Duodenal mucosa (tissue), 2 donors: ENCODE measurements around the gene ZNF521.

Source experiments
- H3K27ac ChIP-seq: one replicate; pipeline ENCODE4 v1.7.0; 2013; ENCODE audit warnings: low read depth, low read length
- H3K27me3 ChIP-seq, 2 donors: one replicate each; pipeline ENCODE4 v1.7.0; 2013; ENCODE audit warnings: low read length in 2 of 2, control low read depth in 1 of 2; ENCODE audit not compliant: insufficient read depth in 2 of 2, control insufficient read depth in 1 of 2
- H3K36me3 ChIP-seq, 2 donors: one replicate each; pipeline ENCODE4 v1.7.0; 2013; ENCODE audit warnings: low read length in 2 of 2, control low read depth in 1 of 2; ENCODE audit not compliant: insufficient read depth in 2 of 2, control insufficient read depth in 1 of 2
- H3K4me1 ChIP-seq, 2 donors: one replicate each; pipeline ENCODE4 v1.7.0; 2013; ENCODE audit warnings: low read length in 2 of 2, control low read depth in 1 of 2; ENCODE audit not compliant: insufficient read depth in 2 of 2, control insufficient read depth in 1 of 2
- H3K4me3 ChIP-seq, 2 donors: one replicate each; pipeline ENCODE4 v1.7.0; 2013; ENCODE audit warnings: low read length in 2 of 2, low read depth in 1 of 2
- H3K9ac ChIP-seq, 2 donors: one replicate each; pipeline ENCODE4 v1.7.0; 2013; ENCODE audit warnings: low read length in 2 of 2, low read depth in 1 of 2
- H3K9me3 ChIP-seq, 2 donors: one replicate each; pipeline ENCODE4 v1.7.0; 2013; ENCODE audit warnings: low read length in 2 of 2, control low read depth in 1 of 2; ENCODE audit not compliant: control insufficient read depth in 1 of 2

ZNF521 gene

GRCh38 chr18:25351280-25351775 is 638 bp downstream of the ZNF521 start:
- Histone ChIP-seq H3K4me1 (peaks cover 0 to 8% of the 10 kb centered on the region in 2 donors), H3K9me3 (no peaks in the 10 kb centered on the region), H3K27ac (peak overlapping the region; percentile 20), H3K4me3 (peak overlapping the region; percentile 74 to 76), H3K9ac (no peak overlapping the region), H3K27me3 (peaks cover 25 to 67% of the 10 kb centered on the region in 2 donors), H3K36me3 (no peaks in the 10 kb centered on the region)

GRCh38 chr18:25350489-25351251 is 1.3 kb downstream of the ZNF521 start:
- Histone ChIP-seq H3K9ac (peak overlapping the region in 1 of 2 donors; percentile 14), H3K4me1 (peaks cover 0 to 8% of the 10 kb centered on the region in 2 donors), H3K27ac (no peak overlapping the region), H3K9me3 (no peaks in the 10 kb centered on the region), H3K36me3 (no peaks in the 10 kb centered on the region), H3K4me3 (peak overlapping the region; percentile 69 to 73), H3K27me3 (peaks cover 25 to 68% of the 10 kb centered on the region in 2 donors)

DNA sequence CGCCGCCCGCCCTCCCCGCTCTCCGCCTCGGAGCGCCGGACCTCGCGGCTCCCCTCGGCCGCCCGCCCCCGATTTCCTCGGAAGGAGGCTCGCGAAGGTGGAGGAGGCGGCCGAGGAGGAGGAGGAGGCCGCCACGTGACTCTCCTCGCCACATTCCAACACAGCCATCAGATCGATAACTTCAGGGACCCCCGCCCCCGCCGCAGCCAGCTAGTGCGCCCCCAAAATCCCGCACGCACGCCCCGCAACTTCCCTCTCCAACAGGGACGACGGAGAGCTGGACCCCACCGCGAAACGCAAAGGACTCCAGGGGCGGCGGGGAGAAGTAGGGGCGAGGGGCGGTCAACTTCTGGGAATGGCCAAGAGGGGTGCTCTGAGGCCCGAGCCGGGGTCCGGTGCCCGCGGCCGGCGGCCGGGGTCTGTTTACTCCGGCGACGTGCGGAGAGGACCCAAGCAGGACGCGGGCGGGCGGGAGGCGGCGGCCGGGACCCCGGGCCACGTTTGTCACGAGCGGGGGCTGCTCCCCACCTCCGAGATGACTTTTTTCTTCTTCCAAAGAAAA is 2.0 kb downstream of the ZNF521 start:
- Histone ChIP-seq H3K36me3 (no peaks in the 10 kb centered on the region), H3K4me1 (peaks cover 0 to 8% of the 10 kb centered on the region in 2 donors), H3K27me3 (peaks cover 28 to 71% of the 10 kb centered on the region in 2 donors), H3K9me3 (no peaks in the 10 kb centered on the region), H3K4me3 (peak overlapping the region; percentile 69 to 73), H3K27ac (no peak overlapping the region), H3K9ac (no peak overlapping the region)

- peak overlapping the region; percentile 18 to 24 for H3K4me3 ChIP-seq
- H3K27me3 ChIP-seq, result peaks cover 28 to 70% of the 10 kb centered on the region in 2 donors
- H3K4me1 ChIP-seq, result peaks cover 0 to 8% of the 10 kb centered on the region in 2 donors
- H3K9me3 ChIP-seq, result no peaks in the 10 kb centered on the region
- H3K9ac ChIP-seq, result no peak overlapping the region
- no peak overlapping the region for H3K27ac ChIP-seq
- H3K36me3 ChIP-seq, result no peaks in the 10 kb centered on the region
These were observed 2.6 kb downstream of the ZNF521 start for GRCh38 chr18:25349131-25349925.

- no peak overlapping the region for H3K27ac ChIP-seq
These were observed 3.4 kb downstream of the ZNF521 start for GRCh38 chr18:25348386-25349130.

GRCh38 chr18:25346561-25346960 is 5.4 kb downstream of the ZNF521 start:
- H3K27me3 ChIP-seq, result peaks cover 28 to 52% of the 10 kb centered on the region in 2 donors
- H3K36me3 ChIP-seq, result no peaks in the 10 kb centered on the region
- peaks cover 0 to 8% of the 10 kb centered on the region in 2 donors for H3K4me1 ChIP-seq
- no peak overlapping the region for H3K27ac ChIP-seq
- no peaks in the 10 kb centered on the region for H3K9me3 ChIP-seq
- no peak overlapping the region for H3K4me3 ChIP-seq
- H3K9ac ChIP-seq, result no peak overlapping the region

More at GRCh38 chr18:25348386-25349130, 3.4 kb downstream of the ZNF521 start:
- H3K9me3 ChIP-seq, result no peaks in the 10 kb centered on the region
- peaks cover 0 to 8% of the 10 kb centered on the region in 2 donors for H3K4me1 ChIP-seq
- no peak overlapping the region for H3K9ac ChIP-seq
- peaks cover 28 to 64% of the 10 kb centered on the region in 2 donors for H3K27me3 ChIP-seq
- no peaks in the 10 kb centered on the region for H3K36me3 ChIP-seq
- H3K4me3 ChIP-seq, result peak overlapping the region in 1 of 2 donors; percentile 18

GRCh38 chr18:25345081-25345866 is 6.7 kb downstream of the ZNF521 start:
- Histone ChIP-seq H3K27me3 (peaks cover 22 to 43% of the 10 kb centered on the region in 2 donors), H3K4me1 (no peaks in the 10 kb centered on the region), H3K36me3 (no peaks in the 10 kb centered on the region), H3K9me3 (no peaks in the 10 kb centered on the region), H3K9ac (no peak overlapping the region), H3K27ac (no peak overlapping the region), H3K4me3 (no peak overlapping the region)

DNA sequence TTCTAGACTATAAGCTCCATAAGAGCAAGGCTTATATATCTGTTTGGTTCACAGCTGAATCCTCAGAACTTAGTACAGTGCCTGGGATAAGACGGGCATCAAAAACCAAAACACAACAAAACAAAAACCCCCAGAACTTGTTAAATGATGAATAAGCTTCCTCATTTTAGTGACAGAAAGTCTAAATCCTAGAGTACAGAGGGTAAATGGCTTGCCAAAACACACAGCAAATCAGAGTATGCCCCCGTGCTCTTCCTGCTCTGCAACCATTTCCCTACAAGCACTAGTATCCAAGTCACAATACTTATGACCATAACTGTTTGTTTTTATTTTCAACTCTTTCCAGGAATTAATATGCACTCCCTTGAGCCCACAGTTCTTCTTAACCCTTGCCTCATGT is 10.1 kb downstream of the ZNF521 start:
- Histone ChIP-seq H3K36me3 (no peaks in the 10 kb centered on the region), H3K27ac (no peak overlapping the region), H3K9me3 (no peaks in the 10 kb centered on the region), H3K4me1 (no peaks in the 10 kb centered on the region), H3K27me3 (peaks cover 7 to 13% of the 10 kb centered on the region in 2 donors), H3K4me3 (no peak overlapping the region), H3K9ac (no peak overlapping the region)

- no peak overlapping the region for H3K27ac ChIP-seq
- H3K9ac ChIP-seq, result no peak overlapping the region
- no peaks in the 10 kb centered on the region for H3K9me3 ChIP-seq
- no peaks in the 10 kb centered on the region for H3K36me3 ChIP-seq
- H3K27me3 ChIP-seq, result peaks cover 3 to 9% of the 10 kb centered on the region in 2 donors
- H3K4me1 ChIP-seq, result no peaks in the 10 kb centered on the region
- H3K4me3 ChIP-seq, result no peak overlapping the region
These were observed 11.2 kb downstream of the ZNF521 start for GRCh38 chr18:25340762-25341161.
